Activated naive CD8-positive, alpha-beta T cell treated with anti-CD3 and anti-CD28 coated beads, Interleukin-2, amount 50 U/mL, for 24 hours (primary cell): Measurements from ENCODE around the gene OR2Y1.
"Not testable (repeated sequence)": the region's sequence is repeated elsewhere in the genome, so short reads cannot be mapped to it uniquely, and the experiment has no call there.

Experiments used
- ATAC-seq: fragments of 150-1000 bp; cut with Tn5 transposase; one replicate; pipeline ENCODE4 v1.10.0; 2021
- DNase-seq: peaks from one replicate; pipeline ENCODE4 v3.0.0; 2021
- H3K27ac Mint-ChIP-seq: one replicate; pipeline ENCODE4 v1.8.0; 2021; ENCODE audit warnings: mild to moderate bottlenecking, mixed read lengths
- H3K27me3 Mint-ChIP-seq: one replicate; pipeline ENCODE4 v1.8.0; 2021; ENCODE audit warnings: mixed read lengths
- H3K36me3 Mint-ChIP-seq: one replicate; pipeline ENCODE4 v1.8.0; 2021; ENCODE audit warnings: low read depth, mixed read lengths
- H3K4me1 Mint-ChIP-seq: one replicate; pipeline ENCODE4 v1.8.0; 2021; ENCODE audit warnings: mixed read lengths
- H3K4me3 Mint-ChIP-seq: one replicate; pipeline ENCODE4 v1.8.0; 2021; ENCODE audit warnings: mild to moderate bottlenecking, moderate library complexity, mixed read lengths
- H3K9me3 Mint-ChIP-seq: one replicate; pipeline ENCODE4 v1.8.0; 2021; ENCODE audit warnings: mixed read lengths

The OR2Y1 gene

DNA sequence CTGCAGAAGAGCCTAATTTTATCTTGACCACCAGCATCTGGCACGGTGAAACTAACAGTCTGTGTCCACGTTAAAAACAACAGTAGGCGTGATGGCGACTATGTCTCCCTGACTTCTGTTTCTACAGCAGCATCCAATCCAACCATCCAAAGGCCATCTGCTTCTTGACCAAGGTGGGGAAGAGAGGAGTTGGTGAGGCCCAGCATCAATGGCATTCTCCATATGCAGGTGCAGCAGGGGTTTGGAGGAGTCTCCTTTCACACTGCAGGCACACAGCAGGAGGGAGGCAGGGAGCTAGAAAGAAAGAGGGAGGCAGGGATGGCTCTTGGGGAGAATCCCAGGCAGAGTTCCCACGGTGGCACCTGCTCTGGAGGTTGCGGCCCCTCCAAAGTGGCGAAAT is 35.8 kb upstream of the OR2Y1 start:
- DNase-seq = no peak
- H3K27me3 Mint-ChIP-seq = peaks cover 6% of the 10 kb centered on the region
- H3K9me3 Mint-ChIP-seq = peaks cover 14% of the 10 kb centered on the region
- ATAC-seq = no peak
- H3K4me1 Mint-ChIP-seq = no peaks in the 10 kb centered on the region
- H3K4me3 Mint-ChIP-seq = no peak overlapping the region
- H3K27ac Mint-ChIP-seq = no peak overlapping the region
- H3K36me3 Mint-ChIP-seq = peaks cover 3% of the 10 kb centered on the region

DNA sequence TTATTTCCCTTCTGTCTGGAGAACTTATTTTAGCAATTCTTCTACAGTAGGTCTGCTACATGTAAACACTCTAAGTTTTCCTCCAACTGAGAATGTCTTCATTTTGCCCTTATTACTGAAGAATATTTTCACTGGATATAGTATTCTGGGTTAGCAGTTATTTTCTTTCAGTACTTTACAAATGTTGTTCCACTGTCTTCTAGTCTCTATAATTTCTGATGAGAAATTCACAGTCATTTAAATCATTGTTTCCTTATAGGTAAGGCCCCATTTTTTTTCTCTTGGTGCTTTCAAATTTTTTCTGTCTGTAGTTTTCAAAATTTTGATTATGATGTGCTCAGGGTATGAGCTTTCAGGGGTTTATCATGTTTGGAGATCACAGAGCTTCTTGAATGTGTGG is 32.0 kb upstream of the OR2Y1 start:
- no peak for ATAC-seq
- H3K9me3 Mint-ChIP-seq = peaks cover 21% of the 10 kb centered on the region
- H3K4me1 Mint-ChIP-seq = no peaks in the 10 kb centered on the region
- no peak for DNase-seq
- peaks cover 3% of the 10 kb centered on the region for H3K36me3 Mint-ChIP-seq
- H3K27me3 Mint-ChIP-seq = peaks cover 9% of the 10 kb centered on the region
- no peak overlapping the region for H3K27ac Mint-ChIP-seq
- no peak overlapping the region for H3K4me3 Mint-ChIP-seq

DNA sequence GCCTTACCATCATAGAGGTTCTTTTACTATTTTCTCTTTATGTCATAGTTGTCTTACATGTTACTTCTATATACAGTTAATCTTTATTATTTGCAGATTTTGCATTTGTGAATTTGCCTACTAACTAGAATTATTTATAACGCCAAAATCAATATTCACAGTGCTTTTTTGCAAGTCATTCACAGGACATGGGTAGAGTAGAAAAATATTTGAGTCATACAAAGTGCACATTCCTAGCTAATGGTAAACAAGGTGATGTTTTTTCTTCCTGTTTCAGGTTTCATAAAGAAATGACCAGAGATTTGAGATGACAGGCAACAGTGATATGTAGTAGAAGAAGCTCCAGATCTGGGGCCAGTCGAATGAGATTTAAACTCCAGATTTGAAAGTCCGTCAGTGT is 30.0 kb upstream of the OR2Y1 start:
- H3K27ac Mint-ChIP-seq = no peak overlapping the region
- H3K36me3 Mint-ChIP-seq = peaks cover 3% of the 10 kb centered on the region
- no peak overlapping the region for H3K4me3 Mint-ChIP-seq
- H3K4me1 Mint-ChIP-seq = no peaks in the 10 kb centered on the region
- peaks cover 13% of the 10 kb centered on the region for H3K27me3 Mint-ChIP-seq
- H3K9me3 Mint-ChIP-seq = peaks cover 21% of the 10 kb centered on the region
- DNase-seq = no peak
- ATAC-seq = no peak

DNA sequence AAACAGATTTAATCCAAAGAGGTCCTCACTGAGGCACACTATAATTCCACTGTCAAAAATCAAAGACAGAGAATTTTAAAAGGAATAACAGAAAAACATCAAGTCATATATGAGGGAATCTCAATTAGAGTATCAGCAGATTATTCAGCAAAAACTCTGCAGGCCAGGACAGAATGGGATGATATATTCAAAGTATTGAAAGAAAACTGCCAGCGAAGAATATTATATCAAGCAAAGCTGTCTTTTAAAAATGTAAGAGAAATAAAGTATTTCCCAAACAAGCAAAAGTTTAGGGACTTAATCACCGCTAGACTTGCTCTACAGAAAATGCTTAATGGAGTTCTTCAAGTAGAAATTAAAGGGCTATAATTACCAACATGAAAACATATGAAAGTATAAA is 15.7 kb upstream of the OR2Y1 start:
- H3K36me3 Mint-ChIP-seq = no peaks in the 10 kb centered on the region
- ATAC-seq (no peak), DNase-seq (no peak)
- no peaks in the 10 kb centered on the region for H3K4me1 Mint-ChIP-seq
- no peak overlapping the region for H3K27ac Mint-ChIP-seq
- H3K27me3 Mint-ChIP-seq = no peaks in the 10 kb centered on the region
- H3K9me3 Mint-ChIP-seq = peaks cover 15% of the 10 kb centered on the region
- no peak overlapping the region for H3K4me3 Mint-ChIP-seq

DNA sequence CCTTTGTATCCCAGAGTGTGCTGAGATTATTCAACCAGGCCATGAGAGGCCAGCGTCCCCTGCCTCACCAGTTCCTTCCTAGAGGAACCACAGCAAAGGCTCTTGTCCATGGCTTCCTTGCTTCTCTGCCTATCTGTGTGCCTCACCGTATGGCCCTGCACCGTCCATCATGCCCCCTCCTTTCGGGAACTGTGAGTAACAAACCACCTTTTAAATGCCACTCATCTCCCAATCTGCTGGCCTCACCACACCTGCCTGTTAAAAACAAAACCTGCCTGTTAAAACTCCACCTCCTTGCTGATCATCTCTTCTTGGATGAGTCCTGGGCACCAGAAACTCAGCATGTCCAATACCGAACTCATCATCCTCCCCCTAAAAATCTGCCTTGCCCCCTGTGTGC is 4.4 kb upstream of the OR2Y1 start:
- no peak for ATAC-seq
- Mint-ChIP-seq H3K4me3 (no peak overlapping the region), H3K9me3 (no peaks in the 10 kb centered on the region), H3K4me1 (no peaks in the 10 kb centered on the region), H3K27me3 (peaks cover 11% of the 10 kb centered on the region), H3K27ac (no peak overlapping the region), H3K36me3 (no peaks in the 10 kb centered on the region)
- no peak for DNase-seq

DNA sequence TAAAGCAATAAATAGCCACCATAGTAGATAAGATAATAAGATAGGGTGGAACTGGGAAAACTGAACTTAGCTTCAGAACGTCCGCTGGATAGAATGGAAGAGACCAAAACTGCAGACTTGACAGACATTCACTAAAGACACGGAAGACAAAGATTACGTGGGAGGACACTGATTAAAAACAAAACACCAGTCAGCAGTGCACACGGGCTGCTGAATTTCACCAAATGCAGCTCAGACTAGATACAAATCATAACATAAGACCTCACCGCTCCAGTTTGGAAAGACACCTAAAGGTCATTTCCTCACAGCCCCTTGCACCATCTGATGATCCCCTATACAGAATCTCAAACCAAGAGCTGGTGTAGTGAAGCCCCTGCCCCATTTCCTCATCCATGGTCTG is 2.9 kb upstream of the OR2Y1 start:
- DNase-seq (no peak), ATAC-seq (no peak)
- Mint-ChIP-seq H3K27me3 (peaks cover 16% of the 10 kb centered on the region), H3K9me3 (no peaks in the 10 kb centered on the region), H3K36me3 (no peaks in the 10 kb centered on the region), H3K4me3 (no peak overlapping the region), H3K27ac (no peak overlapping the region), H3K4me1 (no peaks in the 10 kb centered on the region)

DNA sequence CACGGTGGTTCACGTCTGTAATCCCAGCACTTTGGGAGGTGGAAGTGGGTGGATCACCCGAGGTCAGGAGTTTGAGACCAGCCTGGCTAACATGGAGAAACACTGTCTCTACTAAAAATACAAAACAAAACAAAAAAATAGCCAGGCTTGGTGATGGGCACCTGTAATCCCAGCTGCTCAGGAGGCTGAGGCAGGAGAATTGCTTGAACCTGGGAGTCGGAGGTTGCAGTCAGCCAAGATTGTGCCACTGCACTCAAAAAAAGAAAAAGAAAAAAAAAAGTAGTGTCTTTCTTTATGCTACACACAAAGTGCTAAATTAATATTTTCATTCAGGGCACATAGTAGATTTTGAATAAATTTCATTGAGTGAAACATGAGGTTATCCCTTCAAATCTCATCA is 1.1 kb upstream of the OR2Y1 start:
- not testable (repeated sequence) for ATAC-seq, DNase-seq, H3K27ac Mint-ChIP-seq, H3K4me3 Mint-ChIP-seq, H3K36me3 Mint-ChIP-seq, H3K9me3 Mint-ChIP-seq, H3K4me1 Mint-ChIP-seq
- H3K27me3 Mint-ChIP-seq = peaks cover 18% of the 10 kb centered on the region

DNA sequence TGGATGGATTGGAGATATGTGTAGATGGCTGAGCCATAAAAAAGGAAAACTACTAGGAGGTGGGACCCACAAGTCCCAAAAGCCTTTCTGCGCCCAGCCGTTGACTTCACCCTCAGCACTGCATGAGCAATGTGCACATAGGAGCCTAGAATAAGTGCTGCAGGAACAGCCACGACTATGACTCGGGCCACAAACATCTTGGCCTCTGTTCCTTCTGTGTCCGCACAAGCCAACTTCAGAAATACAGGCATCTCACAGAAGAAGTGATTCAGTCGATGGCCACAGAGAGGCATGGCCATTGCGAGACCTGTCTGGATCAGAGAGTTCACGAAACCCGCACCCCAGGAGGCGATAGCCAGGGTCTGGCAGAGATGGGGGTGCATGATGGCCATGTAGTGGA is 587 bp downstream of the OR2Y1 start:
- H3K4me1 Mint-ChIP-seq = no peaks in the 10 kb centered on the region
- no peaks in the 10 kb centered on the region for H3K36me3 Mint-ChIP-seq
- H3K9me3 Mint-ChIP-seq = no peaks in the 10 kb centered on the region
- ATAC-seq (no peak), DNase-seq (no peak)
- H3K4me3 Mint-ChIP-seq = no peak overlapping the region
- peaks cover 21% of the 10 kb centered on the region for H3K27me3 Mint-ChIP-seq
- H3K27ac Mint-ChIP-seq = no peak overlapping the region

DNA sequence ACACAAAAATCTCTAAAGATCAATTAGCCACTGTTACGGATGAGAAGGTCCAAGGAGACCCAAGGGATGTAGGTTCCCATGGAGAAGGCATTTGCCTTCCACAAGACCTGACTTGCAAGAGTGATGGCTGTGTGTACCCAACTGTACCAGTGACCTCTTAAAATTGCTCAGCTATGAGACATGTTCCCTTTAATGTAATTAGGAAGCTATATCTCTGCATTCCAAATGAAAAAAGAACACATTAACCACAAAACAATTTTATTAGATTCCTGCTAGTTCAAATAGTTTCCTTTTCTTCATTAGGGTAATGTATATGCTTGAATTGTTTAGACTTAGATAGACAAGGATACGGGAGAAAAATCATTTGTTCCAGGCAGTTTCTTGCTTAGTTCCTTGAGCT is 3.3 kb downstream of the OR2Y1 start:
- H3K27ac Mint-ChIP-seq = no peak overlapping the region
- no peak for DNase-seq
- no peaks in the 10 kb centered on the region for H3K9me3 Mint-ChIP-seq
- H3K36me3 Mint-ChIP-seq = no peaks in the 10 kb centered on the region
- peaks cover 19% of the 10 kb centered on the region for H3K27me3 Mint-ChIP-seq
- no peak for ATAC-seq
- no peak overlapping the region for H3K4me3 Mint-ChIP-seq
- no peaks in the 10 kb centered on the region for H3K4me1 Mint-ChIP-seq

DNA sequence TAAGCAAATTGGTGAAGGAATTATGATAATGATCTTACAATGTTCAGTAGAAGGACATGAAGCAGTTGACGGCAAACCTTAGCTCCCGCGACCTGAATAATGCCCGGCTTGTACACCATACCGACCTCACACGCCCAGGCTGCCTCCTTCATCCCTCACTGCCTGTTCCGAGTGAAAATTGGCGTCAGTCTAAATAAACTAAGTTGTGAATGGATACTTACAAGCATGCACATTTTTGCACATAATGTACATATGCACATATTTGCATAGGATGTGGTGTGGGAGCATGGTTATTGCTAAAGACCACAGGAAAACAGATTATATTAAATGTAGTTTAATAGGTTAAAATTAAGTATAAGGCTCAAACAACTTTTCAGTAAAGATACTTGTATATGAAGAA is 14.9 kb downstream of the OR2Y1 start:
- Mint-ChIP-seq H3K4me1 (peaks cover 10% of the 10 kb centered on the region), H3K27me3 (peaks cover 7% of the 10 kb centered on the region), H3K4me3 (no peak overlapping the region), H3K9me3 (no peaks in the 10 kb centered on the region), H3K36me3 (no peaks in the 10 kb centered on the region), H3K27ac (no peak overlapping the region)
- DNase-seq (no peak), ATAC-seq (no peak)

DNA sequence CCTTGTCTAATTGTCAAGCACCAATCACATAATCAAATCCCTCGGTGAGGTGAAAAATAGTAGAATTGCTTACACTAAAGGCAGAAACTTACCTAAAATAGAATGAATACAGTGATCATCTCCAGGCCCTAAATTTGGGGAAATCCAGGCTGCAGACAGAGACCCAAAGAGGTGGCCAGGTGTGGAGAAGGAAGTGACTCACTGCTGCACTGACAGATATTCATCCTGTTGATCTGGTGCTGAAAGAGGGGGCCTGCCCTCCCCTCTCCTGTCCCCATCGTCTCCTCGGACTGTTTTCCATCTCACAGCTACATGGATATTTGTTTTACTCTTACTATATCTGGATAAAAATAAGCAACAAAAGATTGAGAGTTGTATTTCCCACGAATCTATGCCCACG is 15.9 kb downstream of the OR2Y1 start:
- H3K4me3 Mint-ChIP-seq = no peak overlapping the region
- H3K27ac Mint-ChIP-seq = no peak overlapping the region
- ATAC-seq = no peak
- H3K27me3 Mint-ChIP-seq = peaks cover 7% of the 10 kb centered on the region
- no peaks in the 10 kb centered on the region for H3K9me3 Mint-ChIP-seq
- H3K36me3 Mint-ChIP-seq = no peaks in the 10 kb centered on the region
- H3K4me1 Mint-ChIP-seq = peaks cover 11% of the 10 kb centered on the region
- DNase-seq = no peak

DNA sequence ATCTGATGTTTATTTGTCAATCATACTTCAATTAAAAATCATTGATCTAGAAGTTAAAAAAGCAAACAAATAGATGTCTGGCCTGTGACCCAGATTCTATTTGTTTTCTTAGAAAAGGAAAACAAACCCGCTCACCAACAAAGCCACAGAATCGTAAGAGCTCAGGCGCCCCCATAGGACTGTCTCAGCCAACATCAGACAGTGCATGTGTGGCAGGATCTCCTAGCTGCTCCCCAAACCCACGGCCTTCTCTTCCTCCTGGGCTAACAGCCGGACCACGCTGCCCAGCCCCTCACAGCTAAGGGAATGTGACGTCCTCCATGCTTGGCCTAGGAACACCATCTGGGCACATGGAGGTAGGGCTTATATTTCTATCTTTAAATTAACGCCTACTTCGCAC is 19.4 kb downstream of the OR2Y1 start:
- Mint-ChIP-seq H3K36me3 (no peaks in the 10 kb centered on the region), H3K9me3 (no peaks in the 10 kb centered on the region), H3K4me3 (no peak overlapping the region), H3K4me1 (peaks cover 26% of the 10 kb centered on the region), H3K27ac (no peak overlapping the region), H3K27me3 (peaks cover 3% of the 10 kb centered on the region)
- DNase-seq = no peak
- no peak for ATAC-seq

DNA sequence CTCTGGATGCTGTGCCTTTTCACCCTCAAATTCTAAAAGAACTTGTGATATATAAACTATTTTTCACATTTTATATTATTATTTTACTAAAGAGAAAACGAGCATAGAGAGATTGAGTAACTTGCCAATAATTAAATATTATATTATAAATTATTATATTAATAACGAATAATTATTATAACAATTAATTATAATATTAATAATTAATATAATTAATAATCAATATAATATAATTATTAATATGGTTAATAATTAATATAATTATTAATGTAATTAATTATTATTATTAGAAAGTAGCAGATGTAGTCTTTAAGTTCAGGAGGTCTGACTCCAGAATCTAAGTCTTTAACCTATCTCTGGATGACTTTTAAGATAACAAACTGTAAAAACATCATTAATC is 20.1 kb downstream of the OR2Y1 start:
- no peaks in the 10 kb centered on the region for H3K9me3 Mint-ChIP-seq
- H3K4me3 Mint-ChIP-seq = no peak overlapping the region
- peaks cover 3% of the 10 kb centered on the region for H3K27me3 Mint-ChIP-seq
- H3K36me3 Mint-ChIP-seq = no peaks in the 10 kb centered on the region
- no peak for DNase-seq
- H3K4me1 Mint-ChIP-seq = peaks cover 26% of the 10 kb centered on the region
- H3K27ac Mint-ChIP-seq = no peak overlapping the region
- ATAC-seq = no peak

DNA sequence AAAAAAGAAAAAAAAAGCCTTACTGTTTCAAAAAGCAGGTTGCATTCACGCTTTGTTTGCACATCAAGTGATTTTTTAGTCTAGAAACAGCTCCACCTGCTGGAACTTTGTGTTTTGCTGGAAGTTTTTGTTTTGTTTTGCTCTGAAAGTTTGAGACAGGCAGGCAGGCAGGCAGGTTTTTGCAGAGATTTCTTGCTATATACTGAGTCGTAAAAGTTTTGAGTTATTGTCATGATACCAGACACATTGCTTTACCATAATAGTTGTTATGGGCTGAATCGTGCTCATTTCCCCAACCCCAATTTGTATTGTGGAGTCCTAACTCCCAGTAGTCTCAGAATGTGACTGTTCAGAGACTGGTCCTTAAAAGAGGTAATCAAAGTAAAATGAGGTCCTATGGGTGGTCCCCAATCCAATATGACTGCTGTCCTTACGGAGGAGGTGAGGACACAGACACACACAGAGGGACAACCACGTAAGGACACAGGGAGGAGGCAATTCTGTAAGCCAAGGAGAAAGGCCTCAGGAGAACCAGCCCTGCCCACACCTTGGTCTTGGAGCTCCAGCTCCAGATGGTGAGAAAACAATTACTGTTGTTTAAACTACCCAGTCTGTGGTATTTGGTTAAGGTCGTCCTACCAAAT is 20.9 kb downstream of the OR2Y1 start:
- peak; percentile 32 for DNase-seq
- H3K4me3 Mint-ChIP-seq = no peak overlapping the region
- no peaks in the 10 kb centered on the region for H3K36me3 Mint-ChIP-seq
- no peak overlapping the region for H3K27ac Mint-ChIP-seq
- H3K9me3 Mint-ChIP-seq = peaks cover 5% of the 10 kb centered on the region
- peaks cover 5% of the 10 kb centered on the region for H3K27me3 Mint-ChIP-seq
- ATAC-seq = no peak
- H3K4me1 Mint-ChIP-seq = peaks cover 23% of the 10 kb centered on the region

DNA sequence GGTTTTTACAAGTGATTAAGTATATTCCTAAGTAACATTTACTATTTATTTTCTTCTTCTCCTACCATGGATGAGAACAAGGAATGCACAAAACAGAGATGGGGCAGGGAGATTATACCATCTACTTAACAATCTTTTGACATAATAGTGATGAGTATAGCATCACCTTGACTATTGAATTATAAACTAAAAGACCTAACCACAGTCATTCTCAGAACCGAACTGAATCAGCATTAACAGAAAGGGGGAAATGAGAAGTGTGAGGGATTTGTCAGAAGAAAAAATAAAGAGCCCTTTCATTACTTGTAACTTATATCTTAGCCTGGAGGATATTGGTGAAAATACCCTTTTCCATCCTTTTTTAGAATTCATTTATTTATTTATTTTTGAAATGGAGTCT is 21.9 kb downstream of the OR2Y1 start:
- Mint-ChIP-seq H3K36me3 (no peaks in the 10 kb centered on the region), H3K27ac (no peak overlapping the region), H3K4me1 (peaks cover 16% of the 10 kb centered on the region), H3K27me3 (peaks cover 7% of the 10 kb centered on the region), H3K4me3 (no peak overlapping the region), H3K9me3 (peaks cover 8% of the 10 kb centered on the region)
- DNase-seq (no peak), ATAC-seq (peak; percentile 71)

DNA sequence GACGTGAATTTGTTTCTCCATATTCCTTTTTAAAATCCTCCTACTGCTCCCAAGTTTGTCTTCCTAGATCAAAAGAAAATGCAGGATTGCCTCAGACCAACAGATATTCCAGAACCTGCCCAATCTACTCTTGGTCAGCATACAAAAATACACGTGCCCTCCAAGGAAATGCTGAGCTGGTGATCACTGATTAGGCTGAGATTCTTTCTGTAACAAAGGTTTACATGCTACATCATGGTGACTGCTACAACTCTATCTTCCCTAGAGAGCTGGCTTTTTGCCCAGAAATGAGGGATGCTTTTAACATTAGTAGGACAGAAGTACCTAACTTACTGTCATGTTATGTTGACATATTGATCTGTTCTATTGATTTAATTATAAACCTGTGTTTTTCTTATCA is 35.5 kb downstream of the OR2Y1 start:
- Mint-ChIP-seq H3K4me1 (peaks cover 4% of the 10 kb centered on the region), H3K36me3 (no peaks in the 10 kb centered on the region), H3K27me3 (peaks cover 4% of the 10 kb centered on the region), H3K9me3 (peaks cover 4% of the 10 kb centered on the region), H3K27ac (no peak overlapping the region), H3K4me3 (no peak overlapping the region)
- DNase-seq (no peak), ATAC-seq (no peak)
